ENCODE measurements around the gene MCTP1.

DNA sequence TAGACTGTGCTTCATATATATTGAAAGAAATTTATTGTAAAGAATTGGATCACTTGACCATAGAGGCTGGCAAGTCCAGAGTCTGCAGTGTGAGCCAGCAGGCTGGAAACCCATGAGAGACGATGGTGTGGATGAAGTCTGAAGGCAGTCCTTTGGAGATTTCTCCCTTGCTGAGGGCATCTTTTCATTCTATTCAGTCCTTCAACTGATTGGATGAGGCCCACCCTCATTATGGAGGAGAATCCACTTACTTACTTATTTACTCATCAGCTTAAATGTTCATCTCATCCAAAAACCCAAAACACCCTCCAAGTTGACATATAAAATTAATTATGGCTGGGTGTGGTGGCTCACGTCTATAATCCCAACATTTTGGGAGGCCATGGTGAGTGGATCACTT lies 62.1 kb downstream of the MCTP1 start:
- TF ChIP-seq GATA2 (IDR thresholded peaks at IDR 0.05; ENCODE audit: low read depth, low read length) (no peak), GATA3 (IDR thresholded peaks at IDR 0.05; ENCODE audit: low read depth, low read length) (no peak)
